Fibroblast of lung (primary cell): Measurements from ENCODE around the gene MRPS10. TPM values are rescaled to one million over a fixed set of nuclear protein-coding genes. Genes with fewer than 3 reads are reported as not detected.
A peak's percentile ranks its signal among the peaks of the same experiment; 100 is the strongest.

Experiments used
- DNase-seq, 2 donors: peaks; one replicate each; pipeline versions ENCODE4 v3.0.0 to v3.0.0-alpha.2; 2010; ENCODE audit warnings: low read depth in 2 of 2
- H2AFZ ChIP-seq: 2 replicates; pipeline ENCODE4 v1.5.1; 2012; ENCODE audit warnings: low read length, control low read depth, inconsistent platforms
- H3K27ac ChIP-seq: 2 replicates; pipeline ENCODE4 v1.5.1; 2011; ENCODE audit warnings: low read length, control low read depth; ENCODE audit not compliant: insufficient read depth
- H3K27me3 ChIP-seq: 2 replicates; pipeline ENCODE4 v1.5.1; 2011; ENCODE audit warnings: mild to moderate bottlenecking, low read length; ENCODE audit not compliant: control insufficient read depth, insufficient read depth
- H3K36me3 ChIP-seq: 2 replicates; pipeline ENCODE4 v1.5.1; 2011; ENCODE audit warnings: low read length; ENCODE audit not compliant: control insufficient read depth, insufficient read depth
- H3K4me1 ChIP-seq: 2 replicates; pipeline ENCODE4 v1.5.1; 2011; ENCODE audit warnings: low read length; ENCODE audit not compliant: control insufficient read depth, insufficient read depth; ENCODE audit errors: extremely low read depth
- H3K4me2 ChIP-seq: 2 replicates; pipeline ENCODE4 v1.5.1; 2011; ENCODE audit warnings: low read length, control low read depth; ENCODE audit not compliant: insufficient read depth; ENCODE audit errors: extremely low read depth
- H3K4me3 ChIP-seq, 4 experiments: fragments of 200-600 bp in 1 of 4; sonication (generic) in 1 of 4; replicated peaks in 1 of 4; 2 replicates each; pipeline ENCODE4 v1.5.1; 2011 to 2016; ENCODE audit warnings: low read length in 4 of 4, low read depth in 3 of 4, mild to moderate bottlenecking in 3 of 4, control low read depth in 2 of 4, inconsistent platforms in 1 of 4, mixed read lengths in 1 of 4; ENCODE audit not compliant: insufficient read depth in 1 of 4; ENCODE audit errors: control extremely low read depth in 1 of 4
- H3K79me2 ChIP-seq: 2 replicates; pipeline ENCODE4 v1.5.1; 2012; ENCODE audit warnings: mild to moderate bottlenecking, low read length, inconsistent platforms; ENCODE audit not compliant: control insufficient read depth, insufficient read depth
- H3K9ac ChIP-seq: 2 replicates; pipeline ENCODE4 v1.5.1; 2011; ENCODE audit warnings: mild to moderate bottlenecking, low read length, control low read depth; ENCODE audit not compliant: insufficient read depth
- H3K9me3 ChIP-seq: 2 replicates; pipeline ENCODE4 v1.5.1; 2012; ENCODE audit warnings: low read depth, low read length; ENCODE audit not compliant: control insufficient read depth, insufficient read depth
- H4K20me1 ChIP-seq: 2 replicates; pipeline ENCODE4 v1.5.1; 2011; ENCODE audit warnings: low read length; ENCODE audit not compliant: control insufficient read depth, insufficient read depth; ENCODE audit errors: extremely low read depth
- EZH2 ChIP-seq: IDR thresholded peaks from 2 replicates; pipeline ENCODE4 v1.5.1; 2012; ENCODE audit warnings: low read length, control low read depth, mild to moderate bottlenecking; ENCODE audit errors: missing control alignments
- polyA plus RNA-seq, 2 donors: library from polyadenylated mRNA; depleted of rRNA in 1 of 2; stranded (reverse) in 1 of 2; unstranded in 1 of 2; fragments of >200 nt; gene quantifications; 2 replicates each; pipeline ENCODE4 v1.2.1, GENCODE V29; 2011 to 2012; ENCODE audit warnings: missing spikeins in 1 of 2
- total RNA-seq: library from RNA; depleted of rRNA; stranded (reverse); fragments of >200 nt; gene quantifications from 2 replicates; pipeline ENCODE4 v1.2.1, GENCODE V29; 2014
- TF ChIP-seq, protein P1 (sequence below), 2 donors: IDR thresholded peaks in 1 of 2; conservative IDR thresholded peaks in 1 of 2; 1 replicate in 1 of 2; 2 replicates in 1 of 2; pipeline ENCODE4 v1.5.1; 2011 to 2012; ENCODE audit warnings: low read length in 2 of 2, control low read depth in 1 of 2, inconsistent platforms in 1 of 2, low read depth in 1 of 2, mild to moderate bottlenecking in 1 of 2

MRPS10 gene
- total and polyA plus RNA-seq, 2 donors (not counting 1 experiment from before 2014, with no cell fraction given) = 67.5 to 74.1 TPM

DNA sequence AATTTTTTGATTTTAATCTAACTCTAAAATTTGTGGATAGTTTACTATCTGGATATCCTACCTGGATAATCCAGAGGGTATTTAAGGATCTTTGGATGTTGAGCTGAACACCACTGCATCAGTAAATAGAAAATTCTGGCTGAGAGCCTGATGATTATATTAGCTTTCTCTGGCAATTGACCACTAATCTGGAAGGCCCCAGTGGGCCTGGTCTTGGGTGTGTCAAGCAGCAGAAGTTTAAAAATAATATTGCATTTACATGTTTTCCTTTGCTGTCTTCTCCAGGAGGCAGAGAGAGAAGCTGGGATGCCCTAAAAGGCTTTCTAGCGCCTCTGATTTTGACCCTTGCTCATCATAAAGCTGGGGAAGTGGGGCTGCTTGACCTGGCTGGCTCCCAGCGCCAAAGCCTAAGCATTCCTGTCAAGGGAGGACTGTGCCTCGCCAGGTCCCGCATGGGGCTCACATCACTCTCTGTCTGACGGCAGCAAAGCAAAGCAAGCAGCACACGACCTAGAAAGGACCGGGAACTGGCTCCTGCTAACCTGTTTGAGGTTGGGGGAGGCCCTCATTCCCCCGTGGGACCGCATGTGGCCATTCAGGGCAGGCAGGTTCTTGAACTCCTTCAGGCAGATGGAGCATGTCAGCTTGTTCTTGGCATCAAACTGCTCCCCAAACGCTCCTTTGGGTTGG lies 46.6 kb upstream of the MRPS10 start:
- Histone ChIP-seq H3K36me3 (peaks cover 15% of the 10 kb centered on the region), H3K27me3 (no peaks in the 10 kb centered on the region), H3K79me2 (no peaks in the 10 kb centered on the region), H3K4me1 (peaks cover 3% of the 10 kb centered on the region), H2AFZ (no peak overlapping the region), H3K9ac (no peak overlapping the region), H3K9me3 (no peaks in the 10 kb centered on the region), H4K20me1 (no peaks in the 10 kb centered on the region), H3K4me3 (no peak overlapping the region), H3K4me2 (no peak overlapping the region), H3K27ac (no peak overlapping the region)
- DNase-seq = no peak
- no peak for TF ChIP-seq EZH2
- TF ChIP-seq, protein P1, sequence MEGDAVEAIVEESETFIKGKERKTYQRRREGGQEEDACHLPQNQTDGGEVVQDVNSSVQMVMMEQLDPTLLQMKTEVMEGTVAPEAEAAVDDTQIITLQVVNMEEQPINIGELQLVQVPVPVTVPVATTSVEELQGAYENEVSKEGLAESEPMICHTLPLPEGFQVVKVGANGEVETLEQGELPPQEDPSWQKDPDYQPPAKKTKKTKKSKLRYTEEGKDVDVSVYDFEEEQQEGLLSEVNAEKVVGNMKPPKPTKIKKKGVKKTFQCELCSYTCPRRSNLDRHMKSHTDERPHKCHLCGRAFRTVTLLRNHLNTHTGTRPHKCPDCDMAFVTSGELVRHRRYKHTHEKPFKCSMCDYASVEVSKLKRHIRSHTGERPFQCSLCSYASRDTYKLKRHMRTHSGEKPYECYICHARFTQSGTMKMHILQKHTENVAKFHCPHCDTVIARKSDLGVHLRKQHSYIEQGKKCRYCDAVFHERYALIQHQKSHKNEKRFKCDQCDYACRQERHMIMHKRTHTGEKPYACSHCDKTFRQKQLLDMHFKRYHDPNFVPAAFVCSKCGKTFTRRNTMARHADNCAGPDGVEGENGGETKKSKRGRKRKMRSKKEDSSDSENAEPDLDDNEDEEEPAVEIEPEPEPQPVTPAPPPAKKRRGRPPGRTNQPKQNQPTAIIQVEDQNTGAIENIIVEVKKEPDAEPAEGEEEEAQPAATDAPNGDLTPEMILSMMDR (conservative IDR thresholded peaks at IDR 0.05 in 1 of 2, IDR thresholded peaks at IDR 0.05 in 1 of 2; ENCODE audit: low read depth in 1 of 2, low read length in 2 of 2) = no peak

DNA sequence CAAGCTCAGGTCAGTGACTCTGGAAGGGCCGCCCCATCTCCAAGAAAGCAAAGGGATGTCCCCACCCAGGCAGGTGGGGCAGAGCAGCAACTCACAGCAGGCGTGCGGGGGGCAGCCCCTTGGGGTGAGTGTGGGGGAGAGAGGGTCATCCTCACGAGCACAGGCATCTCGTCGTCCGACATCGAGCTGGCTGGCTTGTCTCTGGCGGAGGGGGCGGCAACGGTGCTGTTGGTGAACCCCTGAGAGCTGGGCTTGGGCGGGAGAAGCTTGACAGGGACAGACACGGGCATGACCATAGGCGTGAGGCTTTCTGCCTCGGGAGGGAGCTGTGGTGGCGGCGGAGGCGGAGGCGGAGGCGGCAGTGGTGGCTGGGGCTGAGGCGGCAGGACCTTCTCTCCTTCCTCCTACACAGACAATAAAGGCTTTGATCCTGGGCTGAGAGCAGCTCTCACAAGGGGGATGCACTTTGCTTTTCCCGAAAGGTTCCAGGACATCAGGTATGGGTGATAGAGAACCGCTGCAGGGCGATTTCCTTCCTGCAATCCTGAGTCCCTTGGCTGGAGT lies 45.6 kb upstream of the MRPS10 start:
- DNase-seq = no peak
- no peak for TF ChIP-seq EZH2
- TF ChIP-seq, protein P1 (conservative IDR thresholded peaks at IDR 0.05 in 1 of 2, IDR thresholded peaks at IDR 0.05 in 1 of 2; ENCODE audit: low read depth in 1 of 2, low read length in 2 of 2) = no peak
- no peak overlapping the region for H3K4me2 ChIP-seq

GRCh38 chr6:42260972-42261371 lies 43.3 kb upstream of the MRPS10 start:
- Histone ChIP-seq H3K36me3 (peaks cover 5% of the 10 kb centered on the region), H2AFZ (no peak overlapping the region), H3K4me2 (no peak overlapping the region), H3K9me3 (no peaks in the 10 kb centered on the region), H3K27ac (no peak overlapping the region), H4K20me1 (no peaks in the 10 kb centered on the region), H3K9ac (no peak overlapping the region), H3K79me2 (no peaks in the 10 kb centered on the region), H3K4me3 (no peak overlapping the region), H3K27me3 (no peaks in the 10 kb centered on the region), H3K4me1 (peaks cover 3% of the 10 kb centered on the region)
- no peak for TF ChIP-seq EZH2
- TF ChIP-seq, protein P1 (conservative IDR thresholded peaks at IDR 0.05 in 1 of 2, IDR thresholded peaks at IDR 0.05 in 1 of 2; ENCODE audit: low read depth in 1 of 2, low read length in 2 of 2) = peak; percentile 33 to 43
- DNase-seq = peak in 1 of 2 donors; percentile 19

More for the DNA sequence above, 45.6 kb upstream of the MRPS10 start:
- Histone ChIP-seq H2AFZ (no peak overlapping the region), H3K36me3 (peaks cover 9% of the 10 kb centered on the region), H3K4me1 (peaks cover 3% of the 10 kb centered on the region), H4K20me1 (no peaks in the 10 kb centered on the region), H3K79me2 (no peaks in the 10 kb centered on the region), H3K9ac (no peak overlapping the region), H3K27me3 (no peaks in the 10 kb centered on the region), H3K27ac (no peak overlapping the region), H3K9me3 (no peaks in the 10 kb centered on the region), H3K4me3 (no peak overlapping the region)
